SHP77 treated with DMSO at 0.1 percent for 48 hours (cell line): ENCODE results near the gene SLC22A1.
"Not testable (repeated sequence)": the region's sequence is repeated elsewhere in the genome, so short reads cannot be mapped to it uniquely, and the experiment has no call there.

Experiments used
- DNase-seq: peaks from one replicate; lab custom pipeline; 2025; lab: John Stamatoyannopoulos, UW

The SLC22A1 gene

GRCh38 chr6:160121558-160121957 lies at the start of gene SLC22A1:
Gene SLC22A1, plus strand, starts transcription at chr6:160121815. Its CDS starts 121 bp downstream, at chr6:160121936.
- DNase-seq = no peak

GRCh38 chr6:160073272-160073671 lies 48.3 kb upstream of the SLC22A1 start:
- DNase-seq = no peak

DNA sequence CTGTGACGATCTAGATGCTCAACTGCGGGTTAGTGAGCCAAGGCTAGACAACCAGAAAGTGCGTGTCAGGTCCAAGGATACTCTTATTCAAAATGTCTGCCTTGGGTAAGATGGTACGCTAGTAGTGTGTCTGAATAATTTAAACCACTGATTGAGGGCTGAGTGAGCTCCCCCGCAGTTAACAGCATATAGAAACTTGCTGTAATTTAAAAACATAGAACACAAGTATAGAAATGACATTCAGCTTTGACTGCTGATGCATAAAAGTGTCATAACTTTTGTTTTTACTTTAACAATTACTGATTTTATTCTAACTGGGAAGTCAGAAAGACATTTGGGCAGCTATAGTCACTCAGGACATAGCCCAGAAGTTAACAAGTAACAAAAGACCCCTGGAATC lies 45.6 kb upstream of the SLC22A1 start:
- no peak for DNase-seq

DNA sequence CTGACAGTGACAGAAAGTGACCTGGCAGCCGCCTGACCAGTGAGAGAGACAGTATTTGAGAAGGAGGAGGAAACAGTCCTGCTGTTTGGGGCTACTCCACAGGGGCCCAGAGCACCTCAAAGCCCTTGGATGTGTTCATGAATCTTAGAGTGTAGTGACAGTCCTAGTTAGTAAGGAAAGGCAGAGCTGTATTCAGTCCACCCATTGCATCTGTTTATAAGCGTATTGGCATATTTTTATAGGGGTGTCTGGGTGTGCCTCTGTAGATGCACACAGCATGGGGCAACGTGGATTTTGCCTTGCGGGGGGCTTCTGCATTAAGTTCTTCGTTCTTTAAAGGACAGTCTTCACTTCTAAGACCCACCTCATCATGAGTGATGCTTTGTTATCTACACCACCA lies 44.6 kb upstream of the SLC22A1 start:
- no peak for DNase-seq

DNA sequence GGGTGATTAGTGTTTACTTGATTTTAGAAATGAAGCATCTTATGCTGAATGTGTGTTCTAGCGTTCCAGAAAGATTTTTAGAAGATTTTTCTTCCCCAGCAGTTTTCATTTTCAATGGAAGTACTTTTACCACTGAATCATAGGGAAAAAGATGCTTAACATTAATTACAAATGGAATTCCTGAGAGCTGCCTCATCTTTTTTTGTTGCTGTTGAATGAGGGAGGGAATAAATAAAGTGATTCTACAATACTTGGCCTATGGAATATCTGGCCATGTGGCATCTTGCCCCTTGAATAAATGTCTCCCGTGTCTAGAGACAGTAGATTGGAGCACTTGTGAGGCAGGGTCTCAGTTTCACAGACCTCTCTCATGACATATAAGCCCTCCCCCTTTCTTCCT lies 44.1 kb upstream of the SLC22A1 start:
- DNase-seq = no peak

- DNase-seq = no peak
Observed at GRCh38 chr6:160078883-160079685, 42.5 kb upstream of the SLC22A1 start.

GRCh38 chr6:160079686-160080043 lies 42.0 kb upstream of the SLC22A1 start:
- DNase-seq = no peak

GRCh38 chr6:160080097-160080496 lies 41.5 kb upstream of the SLC22A1 start:
- DNase-seq = no peak

DNA sequence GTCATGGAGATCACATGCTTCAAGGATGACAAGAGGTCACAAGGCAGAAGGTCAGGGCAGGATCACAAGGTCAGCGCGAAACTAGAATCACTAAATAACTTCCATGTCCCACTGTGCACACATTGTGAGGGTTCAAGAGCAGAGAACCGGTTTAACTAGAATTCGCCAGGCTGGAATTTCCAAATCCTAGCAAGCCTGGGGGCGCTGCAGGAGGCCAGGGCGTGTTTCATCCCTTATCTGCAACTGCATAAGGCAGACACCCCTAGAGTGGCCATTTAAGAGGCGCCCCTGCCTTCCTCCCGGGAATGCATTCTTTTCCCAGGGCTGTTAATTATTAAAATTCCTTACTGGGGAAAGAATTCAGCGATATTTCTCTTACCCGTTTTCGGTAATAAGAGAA lies 40.2 kb upstream of the SLC22A1 start:
- DNase-seq = no peak

GRCh38 chr6:160082627-160083026 lies 39.0 kb upstream of the SLC22A1 start:
- DNase-seq = no peak

DNA sequence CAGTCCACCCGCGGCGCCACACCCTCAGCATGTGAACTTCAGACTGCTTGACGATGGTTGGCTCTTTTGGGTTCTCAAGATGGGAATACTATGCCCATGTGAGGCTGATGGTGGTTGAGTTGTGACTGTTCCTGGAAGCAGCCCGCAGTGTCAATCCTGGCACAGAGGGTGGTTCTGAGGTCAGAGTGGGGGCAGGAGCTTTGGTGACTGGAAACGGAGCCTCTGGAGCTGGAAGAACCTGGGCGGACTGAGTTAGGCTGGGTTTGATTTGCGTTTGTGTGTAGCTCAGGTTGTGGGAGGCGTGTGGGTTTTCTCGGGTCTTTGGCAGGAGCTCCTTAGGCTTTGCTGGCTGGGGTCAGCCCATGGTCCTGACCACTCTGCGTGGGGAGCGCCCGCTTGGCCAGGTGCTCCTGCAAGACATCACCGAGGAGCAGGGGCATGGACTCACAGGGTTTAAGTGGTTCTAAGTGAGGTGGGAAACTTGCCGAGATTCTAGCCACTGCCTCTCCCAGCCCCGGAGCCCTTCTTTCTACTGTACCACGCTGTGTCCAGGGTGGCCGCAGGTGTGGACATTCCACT lies 37.3 kb upstream of the SLC22A1 start:
- no peak for DNase-seq

GRCh38 chr6:160085226-160085625 lies 36.4 kb upstream of the SLC22A1 start:
- DNase-seq = no peak

DNA sequence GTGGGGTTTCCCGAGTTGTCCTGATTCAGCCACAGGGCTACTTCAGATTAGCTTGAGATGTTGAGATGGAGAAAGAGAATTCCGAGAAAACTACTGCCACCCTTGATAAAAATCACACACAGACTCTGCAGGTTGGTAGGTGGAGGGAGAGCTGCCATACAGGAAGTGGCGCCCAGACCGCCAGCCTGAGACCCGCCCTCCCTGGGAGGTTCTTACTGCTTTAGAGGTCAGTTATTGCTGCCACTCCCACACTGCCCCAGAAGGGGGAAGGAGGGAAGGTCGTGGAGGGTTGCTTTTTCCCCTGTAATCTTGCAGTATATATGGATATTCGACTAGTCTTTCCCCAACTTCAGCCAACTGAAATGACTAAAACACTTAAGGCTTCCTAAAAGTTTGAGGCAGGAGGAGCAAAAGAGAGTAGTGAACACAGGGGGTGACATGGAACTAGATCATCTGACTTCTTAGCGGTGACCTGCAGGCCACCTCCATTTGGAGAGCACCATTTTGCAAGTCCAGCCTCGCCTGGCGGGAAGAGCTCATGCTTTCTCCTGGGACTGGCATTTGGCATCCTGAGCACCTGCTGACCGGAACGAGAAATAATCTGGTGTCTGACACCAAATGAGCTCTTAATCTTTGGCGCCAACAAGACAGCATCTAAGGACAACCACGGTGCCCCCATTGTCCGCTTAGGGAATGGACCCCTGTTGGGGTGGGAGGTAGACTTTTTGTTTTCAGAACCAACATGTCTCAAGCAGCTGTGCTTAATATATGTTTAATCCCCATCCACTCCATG lies 35.7 kb upstream of the SLC22A1 start:
- no peak for DNase-seq

GRCh38 chr6:160086754-160087153 lies 34.9 kb upstream of the SLC22A1 start:
- no peak for DNase-seq

DNA sequence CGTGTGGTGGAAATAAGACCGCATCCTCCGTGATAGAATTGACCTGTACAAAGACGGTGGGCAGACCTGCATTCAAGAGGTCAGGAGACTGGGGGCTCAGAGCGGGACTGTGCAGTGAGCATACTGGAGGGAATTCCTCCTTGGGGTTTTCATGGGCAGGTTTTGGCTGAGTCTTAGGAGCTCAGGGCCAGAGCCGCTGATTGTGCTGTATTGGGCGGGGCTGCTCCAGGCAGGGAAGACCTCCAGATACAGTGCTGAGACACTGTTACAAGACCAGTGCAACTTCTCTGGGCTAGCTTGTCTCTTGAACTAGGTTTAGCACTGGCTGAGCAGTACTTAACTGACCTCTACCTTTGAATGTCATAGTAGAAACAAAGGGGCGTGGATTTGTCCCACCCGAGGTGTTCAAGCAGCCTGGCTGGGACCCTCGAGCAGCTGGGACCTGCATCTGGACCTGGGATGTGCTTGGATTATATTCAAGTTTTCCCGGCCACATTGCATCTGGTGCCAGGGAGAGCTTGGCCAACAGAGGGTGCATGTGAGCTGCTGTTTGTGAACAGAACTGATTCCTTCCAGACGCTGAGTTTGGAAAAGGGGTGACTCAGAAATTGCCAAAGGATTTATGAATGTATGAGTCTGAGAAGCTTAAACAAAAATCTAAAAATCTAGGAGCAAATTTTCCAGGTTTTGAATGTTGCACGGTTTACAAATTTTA lies 33.4 kb upstream of the SLC22A1 start:
- no peak for DNase-seq

DNA sequence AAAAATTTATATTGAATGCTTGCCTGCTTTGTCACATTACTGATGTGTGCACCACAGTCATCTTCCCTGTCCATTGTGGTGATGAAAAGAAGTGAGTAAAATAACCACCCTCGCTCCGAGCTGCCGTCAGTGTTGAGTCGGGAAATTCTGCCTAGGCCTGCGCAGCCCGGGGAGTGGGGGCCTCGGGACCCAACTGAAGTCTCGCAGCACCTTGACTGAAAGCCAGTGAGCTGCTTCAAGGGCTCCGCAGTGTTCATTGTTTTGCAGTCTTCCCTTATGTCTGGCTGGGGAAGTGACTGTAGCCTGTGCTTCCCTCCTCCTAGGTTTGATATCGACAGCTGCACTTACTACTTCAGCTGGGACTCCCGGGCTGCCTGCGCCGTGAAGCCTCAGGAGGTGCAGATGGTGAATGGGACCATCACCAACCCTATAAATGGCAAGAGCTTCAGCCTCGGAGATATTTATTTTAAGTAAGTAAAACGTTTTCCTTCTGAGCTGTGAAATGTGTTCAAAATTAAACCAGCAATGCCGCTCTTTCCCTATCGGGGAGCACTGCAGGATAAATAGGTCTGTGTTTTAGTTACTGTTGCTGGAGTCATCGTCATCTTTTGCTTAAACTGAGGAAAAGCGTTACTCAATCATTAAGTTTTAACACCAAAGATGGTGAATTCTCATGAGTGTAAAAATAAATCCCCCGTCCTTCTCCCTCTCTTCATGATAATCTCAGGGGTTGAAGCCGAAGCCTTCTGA lies 32.7 kb upstream of the SLC22A1 start:
- no peak for DNase-seq

DNA sequence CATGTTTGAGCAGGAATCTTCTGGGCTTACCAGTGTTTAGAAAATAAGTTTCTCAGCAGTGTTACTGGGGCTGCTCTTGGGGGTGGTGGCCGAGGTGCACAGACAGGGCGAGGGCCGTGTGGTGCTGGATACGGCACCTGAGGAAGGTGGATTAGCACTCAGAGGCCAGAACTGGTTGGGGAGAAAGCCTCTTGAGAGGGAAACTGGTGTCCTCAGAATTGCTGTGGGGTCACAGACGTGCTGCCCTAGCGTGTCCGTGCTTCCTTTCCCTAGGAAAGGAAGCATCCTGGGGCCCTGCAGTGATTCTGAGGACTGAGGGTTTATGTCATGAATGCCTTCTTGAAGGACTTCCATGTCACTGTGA lies 32.1 kb upstream of the SLC22A1 start:
- no peak for DNase-seq

GRCh38 chr6:160090442-160091239 lies 31.0 kb upstream of the SLC22A1 start:
- DNase-seq = not testable (repeated sequence)

GRCh38 chr6:160092176-160092575 lies 29.4 kb upstream of the SLC22A1 start:
- not testable (repeated sequence) for DNase-seq

GRCh38 chr6:160092602-160093001 lies 29.0 kb upstream of the SLC22A1 start:
- no peak for DNase-seq

DNA sequence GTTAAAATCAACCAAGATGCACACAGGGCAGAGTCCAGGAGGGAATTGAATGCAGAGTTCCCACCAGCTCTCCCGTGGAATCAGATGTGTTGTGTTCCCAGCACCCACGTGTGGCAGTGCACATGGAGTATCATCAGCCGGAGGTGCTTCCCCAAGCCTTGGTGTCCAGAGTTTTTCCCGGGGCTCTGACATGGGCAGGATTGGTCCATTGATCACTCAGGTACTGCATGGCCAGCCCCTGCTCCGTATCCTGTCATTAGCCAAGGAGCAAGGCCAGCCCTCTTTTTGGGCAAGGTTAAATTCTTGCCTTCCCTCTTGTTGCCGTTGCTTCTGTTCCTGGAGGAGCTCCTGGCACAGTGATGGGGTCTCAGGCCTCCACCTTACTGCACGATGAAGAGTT lies 28.6 kb upstream of the SLC22A1 start:
- DNase-seq = no peak
